Measurements from ENCODE around the gene MCM5.

Gene MCM5

GRCh38 chr22:35403356-35403755 lies 3.4 kb downstream of the MCM5 start:
- no peak for DNase-seq (ENCODE audit: low spot score)

GRCh38 chr22:35404176-35404575 lies 4.2 kb downstream of the MCM5 start:
- DNase-seq (ENCODE audit: low spot score): no peak

DNA sequence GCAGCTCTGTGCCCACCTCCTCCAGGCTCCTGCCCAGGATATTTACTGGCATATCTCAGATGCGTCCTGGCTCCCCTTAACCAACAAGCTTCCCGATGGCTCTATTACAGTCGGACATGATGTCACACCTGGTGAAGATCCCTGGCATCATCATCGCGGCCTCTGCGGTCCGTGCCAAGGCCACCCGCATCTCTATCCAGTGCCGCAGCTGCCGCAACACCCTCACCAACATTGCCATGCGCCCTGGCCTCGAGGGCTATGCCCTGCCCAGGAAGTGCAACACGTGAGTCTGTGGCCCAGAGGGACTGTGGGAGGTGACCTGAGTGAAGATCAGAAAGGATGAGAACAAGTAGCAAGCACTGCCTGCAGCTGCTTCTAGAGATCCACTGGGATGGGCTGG lies 6.5 kb downstream of the MCM5 start:
- no peak for DNase-seq (ENCODE audit: low spot score)

DNA sequence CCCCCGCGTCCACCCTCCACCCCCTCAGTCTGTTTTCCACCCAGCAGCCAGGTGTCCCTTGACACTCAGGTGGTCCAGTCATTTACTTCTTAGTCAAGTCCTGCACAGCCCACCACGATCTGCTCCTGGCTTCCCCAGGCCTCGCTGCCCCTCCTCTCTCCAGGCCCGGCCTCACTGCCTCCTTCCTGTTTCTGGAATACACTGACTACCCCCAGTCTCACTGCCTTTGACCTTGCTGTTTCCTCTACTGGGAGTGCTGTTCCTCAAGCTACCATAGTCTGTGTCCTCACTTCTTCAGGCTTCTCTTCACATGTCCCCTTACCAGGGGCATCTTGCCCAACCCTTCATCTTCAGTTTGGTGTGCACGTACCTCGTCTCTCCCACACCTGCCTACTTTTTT lies 7.4 kb downstream of the MCM5 start:
- no peak for DNase-seq (ENCODE audit: low spot score)

DNA sequence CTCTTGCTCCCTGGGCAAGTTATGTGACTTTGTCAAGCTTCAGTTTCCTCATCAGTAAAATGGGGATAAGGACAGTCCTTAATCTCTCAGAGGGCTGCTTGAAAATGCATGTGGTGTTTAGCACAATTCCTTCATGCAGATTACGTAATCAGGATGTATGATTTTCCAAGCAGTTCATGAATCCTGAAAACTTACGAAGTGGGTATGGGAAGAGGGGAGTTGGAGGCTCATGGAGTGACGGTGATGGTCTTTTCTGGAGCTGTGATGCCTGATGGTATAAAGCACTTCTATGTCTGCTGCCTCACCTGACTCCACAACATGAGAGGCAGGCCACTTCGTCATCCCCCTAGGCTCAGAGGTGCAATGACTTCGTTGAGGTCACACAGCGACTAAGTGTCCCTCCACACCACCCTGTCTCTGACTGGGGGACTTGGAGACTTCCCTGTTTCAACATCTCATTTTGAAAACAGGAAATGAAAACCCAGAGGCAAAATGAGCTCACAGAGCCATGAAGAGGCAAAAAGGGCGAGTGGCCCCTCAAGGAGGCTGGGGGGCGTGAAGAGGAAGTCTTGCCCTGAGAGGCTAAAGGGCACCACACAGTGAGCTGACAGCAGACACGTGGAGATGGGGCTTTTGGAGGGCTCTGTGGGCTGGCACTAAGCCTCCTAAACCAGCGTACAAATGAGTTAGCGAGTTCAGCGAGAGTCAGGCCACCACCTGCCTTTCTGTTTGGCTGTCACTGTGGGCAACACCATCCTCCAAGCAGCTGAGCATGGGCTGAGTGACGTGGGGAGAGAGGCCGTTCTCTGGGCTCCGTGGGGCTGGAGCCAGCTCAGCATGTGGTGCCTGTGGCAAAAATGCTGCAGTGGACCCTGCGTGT lies 10.1 kb downstream of the MCM5 start:
- peak; percentile 80 for DNase-seq (ENCODE audit: low spot score)

DNA sequence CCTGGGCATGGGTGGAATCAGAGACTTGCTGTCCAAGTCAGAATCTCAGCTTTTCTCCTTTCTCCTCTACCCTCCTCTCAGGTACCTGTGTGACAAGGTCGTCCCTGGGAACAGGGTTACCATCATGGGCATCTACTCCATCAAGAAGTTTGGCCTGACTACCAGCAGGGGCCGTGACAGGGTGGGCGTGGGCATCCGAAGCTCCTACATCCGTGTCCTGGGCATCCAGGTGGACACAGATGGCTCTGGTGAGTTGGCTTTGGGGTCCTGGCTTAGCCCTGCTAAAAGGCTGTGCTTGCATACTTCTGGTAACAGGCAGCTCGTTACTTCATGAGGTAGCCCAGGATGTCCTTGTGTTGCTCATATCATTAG lies 10.7 kb downstream of the MCM5 start:
- no peak for DNase-seq (ENCODE audit: low spot score)

DNA sequence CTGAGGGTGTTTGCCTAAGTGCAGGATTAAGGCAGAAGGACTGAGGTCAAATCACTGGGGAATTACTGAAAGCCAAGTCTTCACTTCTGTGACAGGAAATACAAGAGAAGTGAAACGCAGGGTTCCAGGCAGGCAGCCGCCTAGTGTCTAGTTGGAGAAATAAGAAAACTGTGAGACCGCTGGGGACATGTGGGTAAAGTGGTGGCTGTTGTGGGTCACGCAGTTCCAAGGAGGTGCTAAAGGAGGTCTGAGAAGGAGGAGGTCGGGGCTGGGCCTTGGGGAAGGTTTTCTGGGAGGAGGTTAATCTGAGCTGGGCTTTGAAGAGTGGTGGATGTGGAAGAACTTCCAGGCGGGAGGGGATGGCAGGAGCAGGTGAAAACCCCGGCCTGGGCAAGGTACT lies 11.2 kb downstream of the MCM5 start:
- no peak for DNase-seq (ENCODE audit: low spot score)

DNA sequence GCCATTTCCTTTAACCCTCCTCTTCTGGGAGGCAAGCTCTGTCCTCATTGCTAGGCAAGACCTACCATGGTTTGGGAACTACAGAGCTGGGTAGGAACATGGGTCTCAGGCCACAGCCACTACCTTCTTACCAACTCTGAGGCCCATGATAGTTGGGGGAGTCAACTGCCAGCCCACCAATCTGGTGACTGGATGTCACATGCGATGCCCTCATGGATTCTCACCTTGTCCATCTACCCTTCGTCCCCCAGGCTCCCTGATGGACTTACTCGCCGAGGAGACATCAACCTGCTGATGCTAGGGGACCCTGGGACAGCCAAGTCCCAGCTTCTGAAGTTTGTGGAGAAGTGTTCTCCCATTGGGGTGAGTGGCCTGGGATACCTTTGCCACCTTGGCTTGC lies 13.7 kb downstream of the MCM5 start:
- no peak for DNase-seq (ENCODE audit: low spot score)

DNA sequence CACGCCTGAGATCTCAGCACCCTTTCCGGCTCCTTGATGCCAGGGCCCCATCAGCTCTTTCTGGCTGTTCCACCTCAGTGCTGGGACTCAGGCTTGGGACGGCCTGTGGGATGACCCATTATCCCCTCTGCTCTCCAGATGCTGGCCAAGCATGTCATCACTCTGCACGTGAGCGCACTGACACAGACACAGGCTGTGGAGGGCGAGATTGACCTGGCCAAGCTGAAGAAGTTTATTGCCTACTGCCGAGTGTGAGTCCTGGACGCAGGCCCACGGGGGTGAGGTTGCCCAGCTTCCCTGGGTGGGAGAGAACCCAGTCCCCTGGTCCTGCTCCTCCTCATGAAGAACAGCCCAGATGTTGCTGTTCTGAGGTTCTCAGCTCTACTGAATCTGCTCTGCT lies 17.7 kb downstream of the MCM5 start:
- DNase-seq (ENCODE audit: low spot score): no peak

DNA sequence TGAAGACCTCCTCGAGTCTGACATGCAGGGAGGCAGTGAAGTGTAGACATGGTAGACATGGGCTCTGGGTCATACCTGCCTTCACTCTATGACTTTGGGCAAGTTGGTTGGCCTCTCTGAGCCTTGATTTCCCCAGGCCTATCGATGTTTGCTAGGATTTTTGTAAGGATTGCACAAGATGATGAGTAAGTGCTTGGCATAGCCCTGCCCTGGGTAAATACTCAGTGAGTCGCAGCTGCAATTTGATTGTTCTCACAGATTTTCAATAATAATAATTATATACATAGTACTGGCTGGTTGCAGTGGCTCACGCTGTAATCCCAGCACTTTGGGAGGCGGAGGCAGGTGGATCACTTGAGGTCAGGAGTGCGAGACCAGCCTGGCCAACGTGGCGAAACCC lies 18.1 kb downstream of the MCM5 start:
- DNase-seq (ENCODE audit: low spot score): no peak

DNA sequence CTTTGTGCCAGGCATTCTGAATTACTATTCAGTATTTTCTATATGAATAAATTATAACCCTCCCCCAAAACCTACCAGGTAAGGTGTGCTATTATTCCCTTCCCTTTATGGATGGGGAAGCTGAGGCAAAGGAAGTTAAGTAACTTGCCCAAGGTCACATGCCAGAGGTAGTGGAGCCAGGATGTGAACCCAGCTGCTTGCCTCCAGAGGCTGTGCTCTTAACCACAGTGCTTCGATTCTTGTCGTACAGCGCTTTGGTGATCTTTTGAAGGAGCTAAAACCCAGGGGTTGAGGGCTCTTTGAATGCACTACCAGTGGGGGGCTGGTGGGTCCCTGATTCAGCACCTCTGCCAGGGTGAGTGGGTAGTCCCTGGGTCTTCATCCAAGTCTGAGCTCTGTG lies 18.8 kb downstream of the MCM5 start:
- no peak for DNase-seq (ENCODE audit: low spot score)

- no peak for DNase-seq (ENCODE audit: low spot score)
Measured at GRCh38 chr22:35419756-35420155, 19.8 kb downstream of the MCM5 start.

DNA sequence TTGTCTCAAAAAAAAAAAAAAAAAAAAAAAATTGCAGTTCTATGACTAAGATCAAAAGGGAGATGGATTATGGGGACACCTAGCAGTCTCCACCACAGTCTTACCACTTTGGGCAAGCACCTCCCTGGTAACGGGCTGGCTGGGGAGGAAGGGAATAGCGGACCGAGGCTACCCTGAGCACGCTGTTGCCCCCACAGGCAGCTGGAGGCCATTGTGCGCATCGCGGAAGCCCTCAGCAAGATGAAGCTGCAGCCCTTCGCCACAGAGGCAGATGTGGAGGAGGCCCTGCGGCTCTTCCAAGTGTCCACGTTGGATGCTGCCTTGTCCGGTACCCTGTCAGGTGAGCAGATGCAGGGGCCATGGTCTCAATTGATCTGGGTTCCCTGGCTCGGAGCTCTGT lies 21.2 kb downstream of the MCM5 start:
- no peak for DNase-seq (ENCODE audit: low spot score)

GRCh38 chr22:35422145-35422544 lies 22.2 kb downstream of the MCM5 start:
- DNase-seq (ENCODE audit: low spot score): no peak

- no peak for DNase-seq (ENCODE audit: low spot score)
Measured at GRCh38 chr22:35422936-35423335, 23.0 kb downstream of the MCM5 start.

GRCh38 chr22:35424081-35424480 lies 24.1 kb downstream of the MCM5 start:
- DNase-seq (ENCODE audit: low spot score): no peak

- DNase-seq (ENCODE audit: low spot score): no peak
Measured at GRCh38 chr22:35424761-35425160, 24.8 kb downstream of the MCM5 start.

GRCh38 chr22:35425546-35425945 lies 25.6 kb downstream of the MCM5 start:
- DNase-seq (ENCODE audit: low spot score): no peak

- DNase-seq (ENCODE audit: low spot score): no peak
Measured at GRCh38 chr22:35425971-35426800, 26.2 kb downstream of the MCM5 start.

- DNase-seq (ENCODE audit: low spot score): no peak
Measured at GRCh38 chr22:35426801-35427140, 26.8 kb downstream of the MCM5 start.

DNA sequence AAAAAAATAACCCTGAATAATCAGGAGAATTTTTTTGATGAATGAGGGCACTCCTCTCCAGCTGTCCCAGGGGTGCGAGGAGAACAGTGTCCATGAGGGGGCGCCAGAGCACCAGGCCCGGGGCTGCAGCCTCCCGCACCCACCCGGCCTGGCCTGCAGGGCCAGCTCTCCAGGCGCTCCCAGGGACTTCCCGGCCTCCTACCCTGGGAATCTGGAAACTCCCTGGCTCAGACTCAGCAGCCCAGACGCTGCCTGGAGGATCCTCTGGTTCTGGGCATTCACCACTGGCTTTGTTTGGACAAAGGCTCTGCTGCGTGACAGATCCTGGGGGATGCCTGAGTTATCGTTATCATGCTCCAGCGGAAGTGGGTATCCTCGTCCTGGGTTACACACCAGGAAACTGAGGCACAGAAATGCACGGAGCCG lies 31.0 kb downstream of the MCM5 start:
- DNase-seq (ENCODE audit: low spot score): peak; percentile 82

DNA sequence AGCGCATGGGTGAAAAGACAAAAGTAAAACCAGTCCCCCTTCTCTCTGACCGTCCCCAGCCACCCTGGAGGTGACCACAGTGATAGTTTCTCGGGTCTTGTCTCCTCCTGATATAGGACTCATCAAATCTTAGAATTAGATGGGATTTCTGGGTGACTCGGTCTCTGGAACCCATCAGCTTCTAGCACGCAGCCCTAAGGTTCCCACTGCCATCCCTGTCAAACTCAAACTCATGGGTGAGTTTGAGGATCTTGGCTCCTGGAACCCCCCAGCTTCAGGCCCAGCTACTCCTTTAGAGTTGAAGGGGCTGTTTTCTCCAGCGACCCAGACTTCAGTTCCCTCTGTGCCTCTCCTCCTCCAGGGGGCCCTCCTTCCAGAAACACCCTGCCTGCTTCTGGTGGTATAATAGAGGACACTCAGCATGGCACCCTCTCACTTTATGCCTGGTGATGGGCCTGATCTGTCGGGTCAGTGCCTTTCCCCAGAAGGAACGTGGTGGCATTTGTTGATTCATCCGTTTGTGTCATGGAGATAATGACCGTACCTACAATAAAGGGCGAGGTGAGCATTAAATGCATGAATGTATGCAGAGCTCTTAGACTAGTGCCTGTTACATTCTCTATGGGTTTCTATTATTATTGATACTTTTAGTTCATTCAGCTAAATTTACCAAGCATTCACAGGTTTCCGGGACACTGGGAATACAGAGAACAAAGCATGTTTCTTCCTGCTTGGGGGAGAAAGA lies 31.7 kb downstream of the MCM5 start:
- no peak for DNase-seq (ENCODE audit: low spot score)
